Large intestine (tissue), 3 donors: Measurements from ENCODE around the gene DSP. TPM values are rescaled to one million over a fixed set of nuclear protein-coding genes. Genes with fewer than 3 reads are reported as not detected.

Experiments
- DNase-seq, 2 donors: peaks; one replicate each; pipeline versions ENCODE4 v3.0.0 to v3.0.0-alpha.2; 2013
- H3K27ac ChIP-seq: one replicate; pipeline ENCODE4 v1.5.1; 2013; ENCODE audit warnings: low read length
- H3K27me3 ChIP-seq: 2 replicates; pipeline ENCODE4 v1.6.1; 2013; ENCODE audit warnings: low read length; ENCODE audit not compliant: control insufficient read depth, insufficient read depth
- H3K36me3 ChIP-seq: 2 replicates; pipeline ENCODE4 v1.6.1; 2013; ENCODE audit warnings: low read length; ENCODE audit not compliant: control insufficient read depth, insufficient read depth
- H3K4me1 ChIP-seq: one replicate; pipeline ENCODE4 v1.6.1; 2013; ENCODE audit warnings: low read length; ENCODE audit not compliant: control insufficient read depth, insufficient read depth
- H3K4me3 ChIP-seq: one replicate; pipeline ENCODE4 v1.5.1; 2013; ENCODE audit warnings: low read length
- H3K9me3 ChIP-seq: one replicate; pipeline ENCODE4 v1.6.1; 2013; ENCODE audit warnings: mild to moderate bottlenecking, low read depth, low read length, moderate library complexity; ENCODE audit not compliant: control insufficient read depth
- WGBS: methylation state at CpG from one replicate; pipeline ENCODE4 v1.1.5; 2013; ENCODE audit warnings: low lambda C conversion rate; ENCODE audit not compliant: insufficient coverage; 5-methylcytosine and 5-hydroxymethylcytosine counted together
- polyA plus RNA-seq: library from polyadenylated mRNA; unstranded; fragments of 120-200 nt; gene quantifications from one replicate; pipeline ENCODE4 v1.2.1, GENCODE V29; 2013

Gene DSP
- polyA plus RNA-seq, 1 donor: 153 TPM

GRCh38 chr6:7572213-7572943 lies 30.9 kb downstream of the DSP start:
- Histone ChIP-seq H3K27me3 (no peaks in the 10 kb centered on the region), H3K9me3 (no peaks in the 10 kb centered on the region), H3K4me3 (no peak overlapping the region), H3K27ac (no peak overlapping the region), H3K4me1 (no peaks in the 10 kb centered on the region), H3K36me3 (peaks cover 78% of the 10 kb centered on the region)
- DNase-seq: no peak
- WGBS: 100% methylated on average over 1 of the region's 9 CpGs

DNA sequence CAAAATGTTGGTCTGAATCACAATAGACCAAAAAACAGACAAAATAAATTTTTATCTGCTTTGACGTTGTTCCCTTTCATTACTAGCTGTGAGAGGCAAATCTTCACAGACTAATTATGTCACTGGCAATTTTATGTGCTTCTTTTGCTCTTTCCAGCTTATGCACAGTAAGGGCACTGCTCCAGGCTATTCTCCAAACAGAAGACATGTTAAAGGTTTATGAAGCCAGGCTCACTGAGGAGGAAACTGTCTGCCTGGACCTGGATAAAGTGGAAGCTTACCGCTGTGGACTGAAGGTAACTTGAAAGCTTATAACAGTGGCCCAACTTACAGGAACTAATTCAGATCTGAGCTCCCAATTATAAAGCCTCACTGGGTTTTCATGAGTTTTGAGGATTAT lies 33.0 kb downstream of the DSP start:
- DNase-seq: no peak
- H3K4me1 ChIP-seq: no peaks in the 10 kb centered on the region
- no peak overlapping the region for H3K4me3 ChIP-seq
- no peaks in the 10 kb centered on the region for H3K27me3 ChIP-seq
- no peaks in the 10 kb centered on the region for H3K9me3 ChIP-seq
- no peak overlapping the region for H3K27ac ChIP-seq
- H3K36me3 ChIP-seq: peaks cover 72% of the 10 kb centered on the region
- no CpG with 5 or more reads among the region's 2 CpGs for WGBS

GRCh38 chr6:7578516-7578915 lies 37.0 kb downstream of the DSP start:
- H3K27me3 ChIP-seq: no peaks in the 10 kb centered on the region
- 50% methylated on average over 2 of the region's 2 CpGs for WGBS
- DNase-seq: no peak
- H3K9me3 ChIP-seq: peaks cover 2% of the 10 kb centered on the region
- H3K4me3 ChIP-seq: no peak overlapping the region
- no peak overlapping the region for H3K27ac ChIP-seq
- H3K36me3 ChIP-seq: peaks cover 69% of the 10 kb centered on the region
- H3K4me1 ChIP-seq: no peaks in the 10 kb centered on the region

GRCh38 chr6:7578931-7579330 lies 37.5 kb downstream of the DSP start:
- Histone ChIP-seq H3K27ac (no peak overlapping the region), H3K36me3 (peaks cover 72% of the 10 kb centered on the region), H3K4me3 (no peak overlapping the region), H3K9me3 (peaks cover 2% of the 10 kb centered on the region), H3K4me1 (no peaks in the 10 kb centered on the region), H3K27me3 (no peaks in the 10 kb centered on the region)
- WGBS: 100% methylated on average over 2 of the region's 2 CpGs
- DNase-seq: no peak

DNA sequence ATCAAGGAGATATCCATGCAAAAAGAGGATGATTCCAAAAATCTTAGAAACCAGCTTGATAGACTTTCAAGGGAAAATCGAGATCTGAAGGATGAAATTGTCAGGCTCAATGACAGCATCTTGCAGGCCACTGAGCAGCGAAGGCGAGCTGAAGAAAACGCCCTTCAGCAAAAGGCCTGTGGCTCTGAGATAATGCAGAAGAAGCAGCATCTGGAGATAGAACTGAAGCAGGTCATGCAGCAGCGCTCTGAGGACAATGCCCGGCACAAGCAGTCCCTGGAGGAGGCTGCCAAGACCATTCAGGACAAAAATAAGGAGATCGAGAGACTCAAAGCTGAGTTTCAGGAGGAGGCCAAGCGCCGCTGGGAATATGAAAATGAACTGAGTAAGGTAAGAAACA lies 38.4 kb downstream of the DSP start:
- Histone ChIP-seq H3K27me3 (no peaks in the 10 kb centered on the region), H3K4me1 (no peaks in the 10 kb centered on the region), H3K9me3 (peaks cover 4% of the 10 kb centered on the region), H3K4me3 (no peak overlapping the region), H3K36me3 (peaks cover 73% of the 10 kb centered on the region), H3K27ac (no peak overlapping the region)
- DNase-seq: no peak
- 100% methylated on average over 1 of the region's 9 CpGs for WGBS

GRCh38 chr6:7580537-7580926 lies 39.1 kb downstream of the DSP start:
- peaks cover 11% of the 10 kb centered on the region for H3K9me3 ChIP-seq
- H3K4me3 ChIP-seq: no peak overlapping the region
- no peak overlapping the region for H3K27ac ChIP-seq
- no peaks in the 10 kb centered on the region for H3K4me1 ChIP-seq
- H3K27me3 ChIP-seq: no peaks in the 10 kb centered on the region
- 87% methylated on average over 6 of the region's 13 CpGs for WGBS
- peaks cover 74% of the 10 kb centered on the region for H3K36me3 ChIP-seq
- no peak for DNase-seq

DNA sequence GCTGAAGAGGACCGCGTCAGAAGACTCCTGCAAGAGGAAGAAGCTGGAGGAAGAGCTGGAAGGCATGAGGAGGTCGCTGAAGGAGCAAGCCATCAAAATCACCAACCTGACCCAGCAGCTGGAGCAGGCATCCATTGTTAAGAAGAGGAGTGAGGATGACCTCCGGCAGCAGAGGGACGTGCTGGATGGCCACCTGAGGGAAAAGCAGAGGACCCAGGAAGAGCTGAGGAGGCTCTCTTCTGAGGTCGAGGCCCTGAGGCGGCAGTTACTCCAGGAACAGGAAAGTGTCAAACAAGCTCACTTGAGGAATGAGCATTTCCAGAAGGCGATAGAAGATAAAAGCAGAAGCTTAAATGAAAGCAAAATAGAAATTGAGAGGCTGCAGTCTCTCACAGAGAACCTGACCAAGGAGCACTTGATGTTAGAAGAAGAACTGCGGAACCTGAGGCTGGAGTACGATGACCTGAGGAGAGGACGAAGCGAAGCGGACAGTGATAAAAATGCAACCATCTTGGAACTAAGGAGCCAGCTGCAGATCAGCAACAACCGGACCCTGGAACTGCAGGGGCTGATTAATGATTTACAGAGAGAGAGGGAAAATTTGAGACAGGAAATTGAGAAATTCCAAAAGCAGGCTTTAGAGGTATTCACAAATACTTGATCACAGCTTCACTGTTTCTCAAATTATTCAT lies 39.6 kb downstream of the DSP start:
- DNase-seq: peak in 1 of 2 donors; percentile 34
- Histone ChIP-seq H3K4me3 (no peak overlapping the region), H3K27ac (no peak overlapping the region), H3K36me3 (peaks cover 76% of the 10 kb centered on the region), H3K27me3 (no peaks in the 10 kb centered on the region), H3K4me1 (no peaks in the 10 kb centered on the region), H3K9me3 (peaks cover 13% of the 10 kb centered on the region)
- whole genome bisulfite sequencing: 81% methylated on average over 3 of the region's 14 CpGs

- WGBS: 80% methylated on average over 1 of the region's 28 CpGs
- H3K27me3 ChIP-seq: no peaks in the 10 kb centered on the region
- H3K4me1 ChIP-seq: peaks cover 8% of the 10 kb centered on the region
- peaks cover 43% of the 10 kb centered on the region for H3K36me3 ChIP-seq
- no peak overlapping the region for H3K27ac ChIP-seq
- H3K9me3 ChIP-seq: peaks cover 13% of the 10 kb centered on the region
- no peak for DNase-seq
- H3K4me3 ChIP-seq: no peak overlapping the region
Measured at GRCh38 chr6:7585287-7585930, 43.9 kb downstream of the DSP start.

DNA sequence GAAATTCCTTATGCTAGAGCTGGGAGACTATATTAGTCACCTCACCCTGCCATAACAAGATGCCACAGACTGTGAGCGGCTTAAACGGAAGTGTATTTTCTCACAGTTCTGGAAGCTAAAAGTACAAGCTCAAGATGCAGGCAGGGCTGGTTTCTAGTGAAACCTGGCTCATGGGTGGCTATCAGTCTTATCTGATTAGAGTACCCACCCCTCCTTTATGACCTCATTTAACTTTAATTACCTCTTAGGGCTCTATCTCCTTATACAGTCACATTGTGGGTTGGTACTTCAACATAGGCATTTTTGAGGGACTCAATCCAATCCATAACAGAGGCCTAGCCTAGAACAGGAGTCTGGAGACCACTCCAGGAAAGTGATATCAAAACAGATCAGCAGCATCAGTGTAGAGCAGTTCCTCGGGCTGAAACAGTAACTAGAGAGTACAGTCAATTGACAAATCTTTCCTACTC lies 46.2 kb downstream of the DSP start:
- peak; percentile 52 to 83 for DNase-seq
- H3K4me3 ChIP-seq: no peak overlapping the region
- peaks cover 11% of the 10 kb centered on the region for H3K9me3 ChIP-seq
- H3K27me3 ChIP-seq: no peaks in the 10 kb centered on the region
- peaks cover 31% of the 10 kb centered on the region for H3K36me3 ChIP-seq
- WGBS: no CpG with 5 or more reads among the region's 3 CpGs
- peaks cover 15% of the 10 kb centered on the region for H3K4me1 ChIP-seq
- H3K27ac ChIP-seq: peak overlapping the region; percentile 78

DNA sequence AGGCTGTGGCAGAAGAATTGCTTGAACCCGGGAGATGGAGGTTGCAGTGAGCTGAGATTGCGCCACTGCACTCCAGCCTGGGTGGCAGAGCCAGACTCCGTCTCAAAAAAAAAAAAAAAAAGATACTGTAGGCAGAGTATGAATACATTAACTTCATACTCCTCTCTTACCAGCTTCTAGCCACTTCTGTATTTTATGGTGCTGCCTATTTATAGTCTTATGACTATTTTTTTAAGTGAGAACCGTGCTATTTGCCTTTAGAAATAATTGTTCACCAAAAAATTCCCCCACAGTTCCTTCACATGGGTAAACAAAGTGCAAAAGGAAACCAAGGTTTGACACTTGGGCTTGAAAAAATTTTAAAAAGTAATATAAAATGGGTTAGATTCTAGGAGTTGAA lies 47.0 kb downstream of the DSP start:
- Histone ChIP-seq H3K27me3 (no peaks in the 10 kb centered on the region), H3K36me3 (peaks cover 22% of the 10 kb centered on the region), H3K4me1 (peaks cover 15% of the 10 kb centered on the region), H3K27ac (no peak overlapping the region), H3K4me3 (no peak overlapping the region), H3K9me3 (peaks cover 11% of the 10 kb centered on the region)
- no CpG with 5 or more reads among the region's 4 CpGs for WGBS
- DNase-seq: no peak
